A673 (cell line): ENCODE data around the gene GTF2I. TPM values are rescaled to one million over a fixed set of nuclear protein-coding genes. Genes with fewer than 3 reads are reported as not detected.
"Not testable (repeated sequence)": the region's sequence is repeated elsewhere in the genome, so short reads cannot be mapped to it uniquely, and the experiment has no call there.

Experiments
- BruUV-seq: library from RNA; stranded (reverse); fragments of 400-500 nt; replicated peaks from 2 replicates; lab custom pipeline; 2021; lab: Mats Ljungman, UMichigan
- CTCF ChIA-PET: fragments of 300-600 bp; sonication (Branson Sonifier 250); formaldehyde crosslinking; loops from one replicate; lab custom pipeline; 2022; ENCODE audit warnings: antibody characterized with exemption; lab: Charles Lee
- POLR2A ChIA-PET: fragments of 300-600 bp; sonication (Branson Sonifier 250); formaldehyde crosslinking; loops from one replicate; lab custom pipeline; 2022; ENCODE audit warnings: antibody characterized with exemption; ENCODE audit not compliant: low non-redundant PET; lab: Charles Lee
- DNase-seq: peaks from one replicate; pipeline ENCODE4 v3.0.0-alpha.2; 2015; ENCODE audit warnings: low spot score
- H3K27ac ChIP-seq: fragments of 200-600 bp; sonication (generic); 2 replicates; pipeline ENCODE4 v1.5.1; 2016; ENCODE audit warnings: mixed run types, low read depth, mild to moderate bottlenecking, mixed read lengths, antibody characterized with exemption, low read length; ENCODE audit not compliant: poor library complexity, severe bottlenecking
- H3K27me3 ChIP-seq: fragments of 200-600 bp; sonication (generic); replicated peaks from 2 replicates; pipeline ENCODE4 v1.6.1; 2017; ENCODE audit warnings: mixed run types, low read depth, mild to moderate bottlenecking, mixed read lengths, antibody characterized with exemption, low read length; ENCODE audit not compliant: insufficient read depth, poor library complexity
- H3K36me3 ChIP-seq: fragments of 200-600 bp; sonication (generic); 2 replicates; pipeline ENCODE4 v1.6.1; 2016; ENCODE audit warnings: mixed run types, mild to moderate bottlenecking, mixed read lengths, antibody characterized with exemption, low read length; ENCODE audit not compliant: insufficient read depth, poor library complexity, severe bottlenecking
- H3K4me1 ChIP-seq: fragments of 200-600 bp; sonication (generic); 2 replicates; pipeline ENCODE4 v1.6.1; 2017; ENCODE audit warnings: mixed run types, mild to moderate bottlenecking, mixed read lengths, antibody characterized with exemption, low read length; ENCODE audit not compliant: insufficient read depth, poor library complexity, severe bottlenecking
- H3K4me3 ChIP-seq: fragments of 200-600 bp; sonication (generic); 2 replicates; pipeline ENCODE4 v1.5.1; 2016; ENCODE audit warnings: low read depth, mixed run types, mild to moderate bottlenecking, mixed read lengths, low read length; ENCODE audit not compliant: poor library complexity, severe bottlenecking
- H3K9me3 ChIP-seq: fragments of 200-600 bp; sonication (generic); 2 replicates; pipeline ENCODE4 v1.6.1; 2016; ENCODE audit warnings: mixed run types, low read depth, mild to moderate bottlenecking, mixed read lengths, antibody characterized with exemption, low read length; ENCODE audit not compliant: poor library complexity, severe bottlenecking
- CTCF ChIP-seq: fragments of 300-800, 200-600 bp; sonication (generic); conservative IDR thresholded peaks from 2 replicates; pipeline ENCODE4 v1.5.1; 2017; ENCODE audit warnings: low read depth, mild to moderate bottlenecking, antibody characterized with exemption, low read length, moderate library complexity, mixed read lengths
- EZH2 ChIP-seq: fragments of 200-600 bp; sonication (generic); IDR thresholded peaks from 2 replicates; pipeline ENCODE4 v1.6.1; 2017; ENCODE audit warnings: borderline replicate concordance, low read depth, mild to moderate bottlenecking, mixed read lengths, antibody characterized with exemption, low read length; ENCODE audit not compliant: poor library complexity, severe bottlenecking
- intact Hi-C: fragments of 100-400 bp; cut with micrococcal nuclease; formaldehyde crosslinking; loops from one replicate; pipeline ENCODE4 v1.10.0; 2022; ENCODE audit not compliant: unreplicated experiment
- total RNA-seq: library from RNA; stranded (reverse); gene quantifications from 2 replicates; pipeline ENCODE4 v1.2.3, GENCODE V29; 2021

GTF2I gene
- total RNA-seq, 1 experiment from 2014 or later: 270 TPM

DNA sequence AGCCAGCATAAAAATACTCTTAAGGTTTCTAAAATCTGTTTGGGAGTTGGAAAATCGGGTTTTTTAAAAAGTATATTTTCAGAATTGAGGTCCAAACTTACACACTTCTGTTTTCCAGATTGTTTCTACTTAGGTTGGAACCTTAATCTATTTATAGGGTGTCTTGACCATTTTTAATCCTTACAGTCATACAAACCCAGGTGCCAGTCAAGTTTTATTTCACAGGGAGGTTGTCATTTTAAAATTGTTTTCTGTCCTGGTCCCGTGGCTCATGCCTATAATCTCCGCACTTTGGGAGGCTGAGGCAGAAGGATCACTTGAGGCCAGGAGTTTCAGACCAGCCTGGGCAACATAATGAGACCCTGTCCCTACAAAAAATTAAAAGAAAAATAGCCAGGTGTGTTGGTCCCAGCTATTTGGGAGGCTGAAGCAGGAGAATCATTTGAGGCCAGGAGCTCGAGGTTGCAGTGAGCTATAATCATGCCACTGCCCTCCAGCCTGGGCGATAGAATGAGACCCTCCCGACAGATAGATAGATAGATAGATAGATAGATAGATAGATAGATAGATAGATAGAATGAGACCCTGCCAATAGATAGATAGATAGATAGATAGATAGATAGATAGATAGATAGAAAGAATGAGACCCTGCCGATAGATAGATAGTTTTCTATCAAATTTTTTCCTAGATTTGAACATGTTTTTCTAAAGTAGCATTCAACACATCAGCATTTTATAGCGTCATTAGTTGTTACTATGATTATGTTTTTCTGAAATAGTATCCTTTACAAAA, 69.0 kb downstream of the GTF2I start:
- DNase-seq: no peak
- Histone ChIP-seq H3K27me3 (no peaks in the 10 kb centered on the region), H3K4me3 (no peak overlapping the region), H3K4me1 (no peaks in the 10 kb centered on the region), H3K36me3 (peaks cover 2% of the 10 kb centered on the region), H3K9me3 (no peaks in the 10 kb centered on the region), H3K27ac (no peak overlapping the region)
- BruUV-seq: no TSS peak
- TF ChIP-seq EZH2 (no peak), CTCF (no peak)
- ChIA-PET POLR2A (no interaction called here), CTCF (no interaction called here)
- intact Hi-C loops: no loop called here

DNA sequence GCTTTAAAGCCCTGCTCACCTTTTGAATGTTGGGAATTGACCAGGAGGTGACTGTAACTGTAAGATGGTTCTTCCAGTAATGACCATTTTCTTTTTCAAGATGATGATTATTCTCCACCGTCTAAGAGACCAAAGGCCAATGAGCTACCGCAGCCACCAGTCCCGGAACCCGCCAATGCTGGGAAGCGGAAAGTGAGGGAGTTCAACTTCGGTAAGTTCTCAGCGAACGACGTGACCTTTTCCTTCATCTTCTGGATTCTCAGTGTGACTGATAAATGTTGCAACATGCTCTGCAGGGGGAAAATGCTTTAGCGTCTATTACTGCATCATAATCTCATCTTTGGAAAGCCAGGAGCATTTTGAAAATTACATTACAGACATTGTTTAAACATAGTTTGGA, 71.2 kb downstream of the GTF2I start:
- CTCF ChIA-PET, intact Hi-C loops, H3K36me3 ChIP-seq, DNase-seq, H3K27me3 ChIP-seq, POLR2A ChIA-PET, H3K27ac ChIP-seq, H3K9me3 ChIP-seq, H3K4me3 ChIP-seq, BruUV-seq, H3K4me1 ChIP-seq: not testable (repeated sequence)

GRCh38 chr7:74730186-74730585, 72.7 kb downstream of the GTF2I start:
- CTCF ChIA-PET, H3K27me3 ChIP-seq, POLR2A ChIA-PET, H3K4me1 ChIP-seq, intact Hi-C loops, DNase-seq, BruUV-seq, H3K4me3 ChIP-seq, H3K9me3 ChIP-seq, H3K36me3 ChIP-seq, H3K27ac ChIP-seq: not testable (repeated sequence)

GRCh38 chr7:74739974-74740703, 82.6 kb downstream of the GTF2I start:
- H3K36me3 ChIP-seq, H3K27ac ChIP-seq, H3K27me3 ChIP-seq, intact Hi-C loops, H3K9me3 ChIP-seq, H3K4me1 ChIP-seq, DNase-seq, CTCF ChIA-PET, POLR2A ChIA-PET, H3K4me3 ChIP-seq: not testable (repeated sequence)
- BruUV-seq: TSS peak; percentile 24

GRCh38 chr7:74743936-74744557, 86.5 kb downstream of the GTF2I start:
- BruUV-seq, H3K4me3 ChIP-seq: not testable (repeated sequence)

GRCh38 chr7:74753921-74754482, 96.5 kb downstream of the GTF2I start:
- H3K36me3 ChIP-seq, H3K4me1 ChIP-seq, BruUV-seq, DNase-seq, H3K9me3 ChIP-seq, H3K4me3 ChIP-seq, intact Hi-C loops, H3K27me3 ChIP-seq, H3K27ac ChIP-seq, CTCF ChIA-PET, POLR2A ChIA-PET: not testable (repeated sequence)

More at GRCh38 chr7:74743936-74744557, 86.5 kb downstream of the GTF2I start:
- POLR2A ChIA-PET, intact Hi-C loops, CTCF ChIA-PET, H3K27me3 ChIP-seq, H3K36me3 ChIP-seq, H3K9me3 ChIP-seq, DNase-seq, H3K27ac ChIP-seq, H3K4me1 ChIP-seq: not testable (repeated sequence)
